ENCODE data around the gene SLC25A23.

Gene SLC25A23

DNA sequence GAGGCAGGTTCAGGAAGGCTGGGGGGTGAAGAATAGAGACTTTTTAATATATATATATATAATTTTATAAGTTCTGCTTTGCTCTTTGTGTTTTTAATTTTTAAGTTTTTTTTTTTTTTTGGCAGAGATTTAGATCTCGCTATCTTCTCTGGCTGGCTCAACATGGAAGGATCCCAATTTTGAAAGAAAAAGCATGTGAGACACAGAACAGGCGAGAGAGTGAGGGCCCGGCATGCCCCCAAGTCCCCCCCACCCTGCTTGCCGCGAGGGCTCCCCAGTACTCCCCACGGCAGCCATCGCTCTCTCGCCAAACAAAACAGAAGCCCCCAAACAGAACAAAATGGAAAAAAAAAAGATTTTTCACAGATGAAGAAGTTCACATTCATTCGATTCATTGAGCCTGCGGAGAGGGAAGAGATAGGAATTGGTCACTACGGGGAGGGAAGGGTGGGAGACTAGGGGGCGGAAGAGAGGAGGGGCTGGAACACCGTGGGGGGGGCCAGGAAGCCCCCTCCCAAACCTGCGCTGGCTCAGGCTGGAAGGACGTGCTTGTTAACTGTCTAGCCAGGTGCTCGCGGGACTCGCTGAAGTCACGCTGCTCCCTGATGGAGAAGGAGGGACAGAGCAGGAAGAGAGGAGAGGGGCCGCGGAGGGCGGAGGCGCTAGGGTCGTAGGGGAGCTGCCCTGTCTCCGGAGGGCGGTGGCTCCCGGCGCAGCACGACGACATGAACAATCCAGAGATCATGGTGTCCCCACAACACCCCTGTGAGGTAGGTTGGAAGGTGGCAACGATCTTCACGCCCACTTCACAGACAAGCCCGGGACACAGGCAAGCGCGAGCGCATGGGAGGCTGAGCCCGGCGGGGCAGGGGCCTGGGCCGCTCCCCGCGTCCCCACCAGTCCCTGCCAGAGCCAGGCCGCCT, 45.6 kb downstream of the SLC25A23 start:
- no peak for DNase-seq (ENCODE audit: extremely low read depth, low read depth)

DNA sequence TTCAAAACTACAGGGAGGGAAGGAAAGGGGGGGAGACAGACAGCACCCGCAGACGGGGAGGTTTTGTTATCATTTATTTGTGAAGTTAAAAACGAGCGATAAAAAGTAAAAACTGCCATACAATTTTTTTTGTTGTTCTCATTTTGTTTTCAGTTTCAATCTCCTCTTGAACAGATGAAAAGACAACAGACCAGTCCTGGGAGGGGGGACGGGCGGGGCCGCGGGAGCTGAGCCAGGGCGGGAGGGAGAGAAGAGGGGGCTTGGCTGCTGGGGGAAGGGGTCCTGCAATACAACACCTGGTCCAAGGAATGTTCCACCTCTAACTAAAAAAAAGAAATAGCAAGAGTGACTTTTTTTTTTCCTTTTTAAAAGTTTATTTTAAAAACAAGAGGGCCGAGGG, 46.3 kb downstream of the SLC25A23 start:
- no peak for DNase-seq (ENCODE audit: extremely low read depth, low read depth)
- TF ChIP-seq CTCF (IDR thresholded peaks at IDR 0.05; ENCODE audit: low read depth, low read length): no peak

More for the DNA sequence above, 45.6 kb downstream of the SLC25A23 start:
- no peak for TF ChIP-seq CTCF (IDR thresholded peaks at IDR 0.05; ENCODE audit: low read depth, low read length)

GRCh38 chr19:6412447-6413091, 47.0 kb downstream of the SLC25A23 start:
- DNase-seq (ENCODE audit: extremely low read depth, low read depth): no peak
- TF ChIP-seq CTCF (IDR thresholded peaks at IDR 0.05; ENCODE audit: low read depth, low read length): peak; percentile 50

DNA sequence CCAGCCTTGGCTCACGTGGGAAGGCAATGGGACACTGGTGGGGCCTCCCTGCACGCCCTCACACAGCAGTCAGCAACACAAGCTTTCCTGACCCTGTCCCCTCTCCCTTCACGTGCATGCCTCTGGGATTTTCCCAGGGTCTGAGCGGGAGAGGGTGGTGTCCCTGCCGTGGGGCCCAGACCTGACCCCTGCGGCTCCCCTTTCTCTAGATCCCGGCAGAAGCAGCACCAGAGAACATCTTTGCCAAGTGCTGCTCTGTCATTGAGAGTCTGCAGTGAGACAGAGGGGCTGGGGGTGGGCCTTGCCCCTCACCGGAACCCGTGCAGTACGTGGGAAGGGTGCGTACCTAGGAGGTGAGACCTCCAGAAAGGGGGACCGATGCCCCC, 47.5 kb downstream of the SLC25A23 start:
- DNase-seq (ENCODE audit: extremely low read depth, low read depth): no peak
- TF ChIP-seq CTCF (IDR thresholded peaks at IDR 0.05; ENCODE audit: low read depth, low read length): no peak

- TF ChIP-seq CTCF (IDR thresholded peaks at IDR 0.05; ENCODE audit: low read depth, low read length): no peak
- no peak for DNase-seq (ENCODE audit: extremely low read depth, low read depth)
Observed at GRCh38 chr19:6409346-6409745, 50.2 kb downstream of the SLC25A23 start.

GRCh38 chr19:6406401-6406800, 53.2 kb downstream of the SLC25A23 start:
- no peak for DNase-seq (ENCODE audit: extremely low read depth, low read depth)
- TF ChIP-seq CTCF (IDR thresholded peaks at IDR 0.05; ENCODE audit: low read depth, low read length): no peak
